ENCODE data around the gene FANCB.

GRCh38 chrX:14832151-14832550, 40.7 kb downstream of the FANCB start:
- TF ChIP-seq, protein P1, sequence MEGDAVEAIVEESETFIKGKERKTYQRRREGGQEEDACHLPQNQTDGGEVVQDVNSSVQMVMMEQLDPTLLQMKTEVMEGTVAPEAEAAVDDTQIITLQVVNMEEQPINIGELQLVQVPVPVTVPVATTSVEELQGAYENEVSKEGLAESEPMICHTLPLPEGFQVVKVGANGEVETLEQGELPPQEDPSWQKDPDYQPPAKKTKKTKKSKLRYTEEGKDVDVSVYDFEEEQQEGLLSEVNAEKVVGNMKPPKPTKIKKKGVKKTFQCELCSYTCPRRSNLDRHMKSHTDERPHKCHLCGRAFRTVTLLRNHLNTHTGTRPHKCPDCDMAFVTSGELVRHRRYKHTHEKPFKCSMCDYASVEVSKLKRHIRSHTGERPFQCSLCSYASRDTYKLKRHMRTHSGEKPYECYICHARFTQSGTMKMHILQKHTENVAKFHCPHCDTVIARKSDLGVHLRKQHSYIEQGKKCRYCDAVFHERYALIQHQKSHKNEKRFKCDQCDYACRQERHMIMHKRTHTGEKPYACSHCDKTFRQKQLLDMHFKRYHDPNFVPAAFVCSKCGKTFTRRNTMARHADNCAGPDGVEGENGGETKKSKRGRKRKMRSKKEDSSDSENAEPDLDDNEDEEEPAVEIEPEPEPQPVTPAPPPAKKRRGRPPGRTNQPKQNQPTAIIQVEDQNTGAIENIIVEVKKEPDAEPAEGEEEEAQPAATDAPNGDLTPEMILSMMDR (IDR thresholded peaks at IDR 0.05; ENCODE audit: low read depth, low read length, missing input control), result no peak
- TF ChIP-seq YY1 (IDR thresholded peaks at IDR 0.05), result no peak
- TF ChIP-seq, protein P2, sequence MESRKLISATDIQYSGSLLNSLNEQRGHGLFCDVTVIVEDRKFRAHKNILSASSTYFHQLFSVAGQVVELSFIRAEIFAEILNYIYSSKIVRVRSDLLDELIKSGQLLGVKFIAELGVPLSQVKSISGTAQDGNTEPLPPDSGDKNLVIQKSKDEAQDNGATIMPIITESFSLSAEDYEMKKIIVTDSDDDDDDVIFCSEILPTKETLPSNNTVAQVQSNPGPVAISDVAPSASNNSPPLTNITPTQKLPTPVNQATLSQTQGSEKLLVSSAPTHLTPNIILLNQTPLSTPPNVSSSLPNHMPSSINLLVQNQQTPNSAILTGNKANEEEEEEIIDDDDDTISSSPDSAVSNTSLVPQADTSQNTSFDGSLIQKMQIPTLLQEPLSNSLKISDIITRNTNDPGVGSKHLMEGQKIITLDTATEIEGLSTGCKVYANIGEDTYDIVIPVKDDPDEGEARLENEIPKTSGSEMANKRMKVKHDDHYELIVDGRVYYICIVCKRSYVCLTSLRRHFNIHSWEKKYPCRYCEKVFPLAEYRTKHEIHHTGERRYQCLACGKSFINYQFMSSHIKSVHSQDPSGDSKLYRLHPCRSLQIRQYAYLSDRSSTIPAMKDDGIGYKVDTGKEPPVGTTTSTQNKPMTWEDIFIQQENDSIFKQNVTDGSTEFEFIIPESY (IDR thresholded peaks at IDR 0.05), result no peak
- no peak for TF ChIP-seq MAX (IDR thresholded peaks at IDR 0.05)

Measured in liver (tissue), 2 donors.